Sigmoid colon (tissue), 4 donors: ENCODE data around the gene CACNG3.

Experiments
- CTCF ChIP-seq, 4 experiments: fragments of 450-650 bp in 3 of 4; fragments of 200-600 bp in 1 of 4; IDR thresholded peaks; one replicate each; pipeline ENCODE4 v1.5.1; 2016 to 2019; ENCODE audit warnings: antibody characterized with exemption in 4 of 4, mild to moderate bottlenecking in 3 of 4, moderate library complexity in 2 of 4
- EP300 ChIP-seq, 4 donors: sonication (generic); formaldehyde crosslinking; IDR thresholded peaks; one replicate each; pipeline ENCODE4 v1.6.1; 2017; ENCODE audit warnings: antibody characterized with exemption in 4 of 4
- POLR2A ChIP-seq, 2 donors: fragments of 450-650 bp; IDR thresholded peaks; one replicate each; pipeline ENCODE4 v1.6.1; 2016; ENCODE audit warnings: antibody characterized with exemption in 2 of 2, mild to moderate bottlenecking in 2 of 2, moderate library complexity in 2 of 2
- POLR2AphosphoS5 ChIP-seq, 4 donors: sonication (generic); formaldehyde crosslinking; IDR thresholded peaks; one replicate each; pipeline ENCODE4 v1.6.1; 2017; ENCODE audit warnings: antibody characterized with exemption in 4 of 4

DNA sequence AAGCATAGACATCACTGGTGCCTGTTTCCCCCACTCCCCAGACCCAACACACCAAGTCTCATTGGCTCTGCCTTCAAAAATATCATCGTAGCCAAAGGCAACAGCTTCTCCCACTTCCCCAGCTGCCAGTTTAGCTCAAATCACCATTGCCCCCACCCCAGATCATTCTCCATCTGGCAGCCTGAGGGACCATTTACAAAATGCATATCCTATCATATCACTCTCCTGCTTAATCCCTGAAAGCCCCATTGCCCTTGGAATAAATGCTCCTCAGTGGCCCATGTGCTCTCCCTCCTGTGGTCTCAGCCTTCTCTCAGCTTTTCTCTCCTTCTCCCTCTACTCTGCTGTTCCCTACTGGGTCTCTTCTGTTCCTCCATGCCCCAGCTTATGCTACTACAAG is 68.3 kb downstream of the CACNG3 start:
- TF ChIP-seq CTCF (IDR thresholded peaks at IDR 0.05) (no peak), EP300 (IDR thresholded peaks at IDR 0.05) (no peak), POLR2A (IDR thresholded peaks at IDR 0.05) (no peak), POLR2AphosphoS5 (IDR thresholded peaks at IDR 0.05) (no peak)
